Measurements from ENCODE around the gene ABHD4.
"Not testable (repeated sequence)": the region's sequence is repeated elsewhere in the genome, so short reads cannot be mapped to it uniquely, and the experiment has no call there.

Gene ABHD4

GRCh38 chr14:22556021-22556989 is 41.8 kb upstream of the ABHD4 start:
- FAIRE-seq = no peak
- peak; percentile 29 for DNase-seq (ENCODE audit: insufficient read length, low spot score)
- no peak for TF ChIP-seq POLR2A (IDR thresholded peaks at IDR 0.05; ENCODE audit: low read depth, low read length)

- DNase-seq (ENCODE audit: insufficient read length, low spot score) = peak; percentile 63
- no peak for FAIRE-seq
- no peak for TF ChIP-seq POLR2A (IDR thresholded peaks at IDR 0.05; ENCODE audit: low read depth, low read length)
Measured at GRCh38 chr14:22556990-22557623, 41.0 kb upstream of the ABHD4 start.

GRCh38 chr14:22557846-22558220 is 40.3 kb upstream of the ABHD4 start:
- TF ChIP-seq POLR2A (IDR thresholded peaks at IDR 0.05; ENCODE audit: low read depth, low read length) = no peak
- FAIRE-seq = no peak
- DNase-seq (ENCODE audit: insufficient read length, low spot score) = no peak

- FAIRE-seq (no peak), DNase-seq (ENCODE audit: insufficient read length, low spot score) (no peak)
- TF ChIP-seq POLR2A (IDR thresholded peaks at IDR 0.05; ENCODE audit: low read depth, low read length) = no peak
Measured at GRCh38 chr14:22558221-22558913, 39.7 kb upstream of the ABHD4 start.

- DNase-seq (ENCODE audit: insufficient read length, low spot score) (no peak), FAIRE-seq (no peak)
- no peak for TF ChIP-seq POLR2A (IDR thresholded peaks at IDR 0.05; ENCODE audit: low read depth, low read length)
Measured at GRCh38 chr14:22559041-22559440, 39.1 kb upstream of the ABHD4 start.

- no peak for DNase-seq (ENCODE audit: insufficient read length, low spot score)
- no peak for TF ChIP-seq POLR2A (IDR thresholded peaks at IDR 0.05; ENCODE audit: low read depth, low read length)
- no peak for FAIRE-seq
Measured at GRCh38 chr14:22560662-22561365, 37.3 kb upstream of the ABHD4 start.

GRCh38 chr14:22561366-22561660 is 36.8 kb upstream of the ABHD4 start:
- no peak for TF ChIP-seq POLR2A (IDR thresholded peaks at IDR 0.05; ENCODE audit: low read depth, low read length)
- FAIRE-seq = no peak
- no peak for DNase-seq (ENCODE audit: insufficient read length, low spot score)

- no peak for DNase-seq (ENCODE audit: insufficient read length, low spot score)
- no peak for FAIRE-seq
- no peak for TF ChIP-seq POLR2A (IDR thresholded peaks at IDR 0.05; ENCODE audit: low read depth, low read length)
Measured at GRCh38 chr14:22561661-22562579, 36.2 kb upstream of the ABHD4 start.

- FAIRE-seq (no peak), DNase-seq (ENCODE audit: insufficient read length, low spot score) (no peak)
- no peak for TF ChIP-seq POLR2A (IDR thresholded peaks at IDR 0.05; ENCODE audit: low read depth, low read length)
Measured at GRCh38 chr14:22563987-22564386, 34.1 kb upstream of the ABHD4 start.

GRCh38 chr14:22564463-22564862 is 33.6 kb upstream of the ABHD4 start:
- no peak for DNase-seq (ENCODE audit: insufficient read length, low spot score)
- no peak for TF ChIP-seq POLR2A (IDR thresholded peaks at IDR 0.05; ENCODE audit: low read depth, low read length)
- FAIRE-seq = no peak

- DNase-seq (ENCODE audit: insufficient read length, low spot score) (no peak), FAIRE-seq (no peak)
- TF ChIP-seq POLR2A (IDR thresholded peaks at IDR 0.05; ENCODE audit: low read depth, low read length) = no peak
Measured at GRCh38 chr14:22565391-22565945, 32.6 kb upstream of the ABHD4 start.

GRCh38 chr14:22566266-22566665 is 31.8 kb upstream of the ABHD4 start:
- FAIRE-seq = not testable (repeated sequence)

GRCh38 chr14:22566845-22567244 is 31.3 kb upstream of the ABHD4 start:
- no peak for TF ChIP-seq POLR2A (IDR thresholded peaks at IDR 0.05; ENCODE audit: low read depth, low read length)
- DNase-seq (ENCODE audit: insufficient read length, low spot score) = no peak
- FAIRE-seq = no peak

More at GRCh38 chr14:22566266-22566665, 31.8 kb upstream of the ABHD4 start:
- DNase-seq (ENCODE audit: insufficient read length, low spot score) = not testable (repeated sequence)

All from H54 (cell line).